PC-3 (cell line): ENCODE measurements around the gene DRC1. TPM values are rescaled to one million over a fixed set of nuclear protein-coding genes. Genes with fewer than 3 reads are reported as not detected.

Experiments used
- ATAC-seq: fragments of 200-7000 bp; cut with Tn5 transposase; 2 replicates; pipeline ENCODE4 v1.9.1; 2020; ENCODE audit warnings: mild to moderate bottlenecking, moderate library complexity
- BruUV-seq: library from RNA; stranded (reverse); fragments of 400-500 nt; replicated peaks from 2 replicates; lab custom pipeline; 2021; lab: Mats Ljungman, UMichigan
- CTCF ChIA-PET: fragments of 300-600 bp; sonication (Branson Sonifier 250); formaldehyde crosslinking; loops from one replicate; lab custom pipeline; 2022; ENCODE audit warnings: antibody characterized with exemption; lab: Charles Lee
- POLR2A ChIA-PET: fragments of 300-600 bp; sonication (Branson Sonifier 250); formaldehyde crosslinking; loops from one replicate; lab custom pipeline; 2022; ENCODE audit warnings: antibody characterized with exemption; ENCODE audit not compliant: unreplicated experiment; lab: Charles Lee
- DNase-seq: peaks from one replicate; pipeline ENCODE4 v3.0.0-alpha.2; 2015
- H2AFZ ChIP-seq: fragments of 300-600 bp; sonication (generic); 2 replicates; pipeline ENCODE4 v1.6.0; 2016; ENCODE audit warnings: antibody characterized with exemption, low read length
- H3F3A ChIP-seq: fragments of 300-600 bp; sonication (generic); one replicate; pipeline ENCODE4 v1.6.0; 2017; ENCODE audit warnings: antibody characterized with exemption, low read length, control low read depth, mild to moderate bottlenecking; ENCODE audit not compliant: unreplicated experiment
- H3K27ac ChIP-seq: fragments of 300-600 bp; sonication (generic); 2 replicates; pipeline ENCODE4 v1.5.1; 2016; ENCODE audit warnings: mild to moderate bottlenecking, low read length
- H3K27me3 ChIP-seq: fragments of 300-600 bp; sonication (generic); 2 replicates; pipeline ENCODE4 v1.6.1; 2016; ENCODE audit warnings: low read length, mixed read lengths
- H3K36me3 ChIP-seq: fragments of 300-600 bp; sonication (generic); 2 replicates; pipeline ENCODE4 v1.6.1; 2016; ENCODE audit warnings: low read depth, mixed run types, low read length, mixed read lengths
- H3K4me1 ChIP-seq: fragments of 300-600 bp; sonication (generic); 2 replicates; pipeline ENCODE4 v1.5.1; 2016; ENCODE audit warnings: low read length; ENCODE audit not compliant: insufficient read depth
- H3K4me2 ChIP-seq: fragments of 300-600 bp; sonication (generic); 2 replicates; pipeline ENCODE4 v1.6.0; 2016; ENCODE audit warnings: low read length
- H3K4me3 ChIP-seq: fragments of 300-600 bp; sonication (generic); 2 replicates; pipeline ENCODE4 v1.5.1; 2016; ENCODE audit warnings: mild to moderate bottlenecking, low read length, mixed read lengths
- H3K79me2 ChIP-seq: fragments of 300-600 bp; sonication (generic); 2 replicates; pipeline ENCODE4 v1.6.1; 2017; ENCODE audit warnings: low read length, mixed read lengths
- H3K9ac ChIP-seq: fragments of 300-600 bp; sonication (generic); 2 replicates; pipeline ENCODE4 v1.6.0; 2016; ENCODE audit warnings: mild to moderate bottlenecking, low read length
- H3K9me2 ChIP-seq: fragments of 300-600 bp; sonication (generic); replicated peaks from 2 replicates; pipeline ENCODE4 v1.6.1; 2016; ENCODE audit warnings: mixed run types, low read length, mixed read lengths
- H3K9me3 ChIP-seq: fragments of 300-600 bp; sonication (generic); 2 replicates; pipeline ENCODE4 v1.6.1; 2016; ENCODE audit warnings: low read length, mixed read lengths
- H4K20me1 ChIP-seq: fragments of 300-600 bp; sonication (generic); 2 replicates; pipeline ENCODE4 v1.6.1; 2016; ENCODE audit warnings: low read length, mixed read lengths
- EZH2 ChIP-seq: fragments of 300-600 bp; sonication (generic); IDR thresholded peaks from one replicate; pipeline ENCODE4 v1.6.1; 2017; ENCODE audit warnings: antibody characterized with exemption, mild to moderate bottlenecking, low read length; ENCODE audit not compliant: unreplicated experiment
- EZH2phosphoT487 ChIP-seq: fragments of 300-600 bp; sonication (generic); IDR thresholded peaks from 2 replicates; pipeline ENCODE4 v1.6.1; 2018; ENCODE audit warnings: mild to moderate bottlenecking, antibody characterized with exemption, low read length, borderline replicate concordance
- intact Hi-C: fragments of 100-400 bp; cut with micrococcal nuclease; formaldehyde crosslinking; loops from 2 replicates; pipeline ENCODE4 v1.9.0; 2023
- total RNA-seq: library from RNA; depleted of rRNA; stranded (reverse); fragments of >200 nt; gene quantifications from 2 replicates; pipeline ENCODE4 v1.2.3, GENCODE V29; 2014
- TF ChIP-seq, protein P1 (sequence below): fragments of 300-600 bp; sonication (generic); conservative IDR thresholded peaks from 2 replicates; pipeline ENCODE4 v1.5.1; 2017; ENCODE audit warnings: antibody characterized with exemption, low read depth, mild to moderate bottlenecking, low read length

The DRC1 gene
- total RNA-seq, 1 experiment from 2014 or later: not detected

DNA sequence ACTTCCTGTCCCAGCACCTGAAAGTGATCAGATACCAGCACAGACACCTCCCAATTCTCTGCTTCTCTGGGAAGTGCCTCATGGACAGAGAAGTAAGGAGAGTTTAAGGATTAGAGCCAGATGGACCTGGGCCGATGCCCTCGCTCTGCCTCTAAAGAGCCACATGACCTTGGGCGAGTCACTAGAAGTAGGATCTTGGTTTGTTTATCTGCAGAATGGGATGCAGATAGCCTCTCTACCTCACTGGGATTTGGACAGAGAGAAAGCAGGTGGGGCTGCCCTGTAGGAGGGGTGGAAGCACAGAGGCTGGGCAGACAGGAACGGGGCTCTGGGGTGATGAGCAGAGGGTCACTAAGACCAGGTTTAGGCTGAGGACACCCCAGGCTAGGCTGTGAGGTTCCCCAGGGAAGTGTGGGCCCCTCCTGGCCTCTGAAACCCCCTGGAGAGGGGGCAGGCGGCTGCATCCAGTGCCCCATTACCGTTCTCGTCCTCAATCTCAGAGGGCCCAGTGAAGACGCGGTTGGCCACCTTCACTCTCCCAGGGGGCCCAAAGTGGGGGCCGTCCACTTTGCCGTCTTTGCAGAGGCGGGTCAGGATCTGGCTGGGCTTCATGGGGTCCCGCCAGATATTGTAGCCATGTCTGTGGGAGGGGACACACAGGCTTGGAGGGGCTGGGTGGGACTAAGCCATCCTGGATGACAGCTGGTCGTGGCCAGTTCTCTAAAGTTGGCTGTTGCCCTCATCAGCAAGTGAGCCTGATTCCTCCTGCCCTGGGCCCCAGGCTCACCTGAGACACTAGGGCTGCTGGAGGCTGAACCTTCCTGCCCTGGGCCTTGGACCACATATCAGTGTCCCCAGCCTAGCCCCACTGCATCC, 62.9 kb downstream of the DRC1 start:
- H3K27ac ChIP-seq: no peak overlapping the region
- no peaks in the 10 kb centered on the region for H3K27me3 ChIP-seq
- no peak overlapping the region for H3K4me3 ChIP-seq
- H3K9me3 ChIP-seq: no peaks in the 10 kb centered on the region
- no peaks in the 10 kb centered on the region for H3F3A ChIP-seq
- ATAC-seq (no peak), DNase-seq (no peak)
- H3K4me1 ChIP-seq: no peaks in the 10 kb centered on the region
- H3K79me2 ChIP-seq: no peaks in the 10 kb centered on the region
- no peak overlapping the region for H3K9ac ChIP-seq
- no peaks in the 10 kb centered on the region for H4K20me1 ChIP-seq
- no peaks in the 10 kb centered on the region for H3K9me2 ChIP-seq
- no peaks in the 10 kb centered on the region for H3K36me3 ChIP-seq
- POLR2A ChIA-PET: no interaction called here
- H2AFZ ChIP-seq: no peak overlapping the region
- no TSS peak for BruUV-seq
- no peak overlapping the region for H3K4me2 ChIP-seq
- TF ChIP-seq EZH2 (no peak), EZH2phosphoT487 (no peak)
- TF ChIP-seq, protein P1, sequence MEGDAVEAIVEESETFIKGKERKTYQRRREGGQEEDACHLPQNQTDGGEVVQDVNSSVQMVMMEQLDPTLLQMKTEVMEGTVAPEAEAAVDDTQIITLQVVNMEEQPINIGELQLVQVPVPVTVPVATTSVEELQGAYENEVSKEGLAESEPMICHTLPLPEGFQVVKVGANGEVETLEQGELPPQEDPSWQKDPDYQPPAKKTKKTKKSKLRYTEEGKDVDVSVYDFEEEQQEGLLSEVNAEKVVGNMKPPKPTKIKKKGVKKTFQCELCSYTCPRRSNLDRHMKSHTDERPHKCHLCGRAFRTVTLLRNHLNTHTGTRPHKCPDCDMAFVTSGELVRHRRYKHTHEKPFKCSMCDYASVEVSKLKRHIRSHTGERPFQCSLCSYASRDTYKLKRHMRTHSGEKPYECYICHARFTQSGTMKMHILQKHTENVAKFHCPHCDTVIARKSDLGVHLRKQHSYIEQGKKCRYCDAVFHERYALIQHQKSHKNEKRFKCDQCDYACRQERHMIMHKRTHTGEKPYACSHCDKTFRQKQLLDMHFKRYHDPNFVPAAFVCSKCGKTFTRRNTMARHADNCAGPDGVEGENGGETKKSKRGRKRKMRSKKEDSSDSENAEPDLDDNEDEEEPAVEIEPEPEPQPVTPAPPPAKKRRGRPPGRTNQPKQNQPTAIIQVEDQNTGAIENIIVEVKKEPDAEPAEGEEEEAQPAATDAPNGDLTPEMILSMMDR: no peak
- CTCF ChIA-PET: no interaction called here
- intact Hi-C loops: no loop called here

DNA sequence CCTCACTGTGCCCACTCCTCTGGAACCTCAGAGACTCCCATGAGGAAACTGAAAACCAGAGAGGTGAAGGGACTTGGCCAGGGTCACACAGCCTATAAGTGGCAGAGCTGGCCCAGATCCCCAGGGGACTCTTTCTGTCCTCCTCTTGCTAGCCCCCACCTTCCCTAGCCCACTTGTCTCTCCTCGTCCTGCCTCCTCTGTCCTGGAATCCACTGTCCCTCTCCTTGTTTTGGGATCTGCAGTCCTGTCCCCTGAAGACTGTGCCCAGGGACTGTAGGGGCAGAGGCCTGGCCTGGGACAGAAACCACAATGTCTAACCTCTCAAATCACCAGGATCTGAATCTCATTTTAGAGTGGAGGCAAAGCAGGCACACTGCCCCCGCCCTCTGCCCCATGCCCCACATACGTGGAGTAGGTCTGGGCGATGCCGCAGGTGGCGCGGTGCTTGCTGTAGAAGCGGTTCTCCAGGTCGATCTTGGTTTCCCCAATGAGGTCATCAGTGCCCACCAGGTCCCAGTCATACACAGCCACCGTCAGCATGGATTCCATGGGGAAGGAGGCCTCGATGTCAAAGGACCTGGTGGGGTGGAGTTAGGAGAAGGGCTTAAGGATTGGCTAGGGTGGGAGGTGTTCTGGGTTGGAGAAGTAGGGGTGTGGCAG, 63.7 kb downstream of the DRC1 start:
- H3K27me3 ChIP-seq: no peaks in the 10 kb centered on the region
- DNase-seq: no peak
- H3K9me3 ChIP-seq: no peaks in the 10 kb centered on the region
- no peaks in the 10 kb centered on the region for H3K9me2 ChIP-seq
- BruUV-seq: no TSS peak
- no peaks in the 10 kb centered on the region for H3K79me2 ChIP-seq
- H4K20me1 ChIP-seq: no peaks in the 10 kb centered on the region
- H3K4me3 ChIP-seq: no peak overlapping the region
- no peak overlapping the region for H3K9ac ChIP-seq
- H3K4me2 ChIP-seq: no peak overlapping the region
- H3F3A ChIP-seq: no peaks in the 10 kb centered on the region
- TF ChIP-seq, protein P1: no peak
- TF ChIP-seq EZH2phosphoT487: no peak
- no peak for TF ChIP-seq EZH2
- H3K36me3 ChIP-seq: no peaks in the 10 kb centered on the region
- H2AFZ ChIP-seq: no peak overlapping the region
- ChIA-PET POLR2A (no interaction called here), CTCF (no interaction called here)
- H3K4me1 ChIP-seq: no peaks in the 10 kb centered on the region
- no peak overlapping the region for H3K27ac ChIP-seq
- intact Hi-C loops: no loop called here
- no peak for ATAC-seq
